Esophagus muscularis mucosa (tissue), 4 donors: Measurements from ENCODE around the gene EBLN2.

Source experiments
- EP300 ChIP-seq: sonication (generic); formaldehyde crosslinking; IDR thresholded peaks from one replicate; pipeline ENCODE4 v1.6.1; 2017; ENCODE audit warnings: antibody characterized with exemption
- POLR2A ChIP-seq: fragments of 450-650 bp; IDR thresholded peaks from one replicate; pipeline ENCODE4 v1.6.1; 2017; ENCODE audit warnings: antibody characterized with exemption, moderate library complexity, mild to moderate bottlenecking, low read depth
- TF ChIP-seq, protein P1 (sequence below), 3 experiments: fragments of 200-600 bp in 2 of 3; fragments of 450-650 bp in 1 of 3; sonication (generic) in 2 of 3; IDR thresholded peaks; one replicate each; pipeline ENCODE4 v1.5.1; 2017 to 2019; ENCODE audit warnings: antibody characterized with exemption in 3 of 3, mild to moderate bottlenecking in 2 of 3, moderate library complexity in 1 of 3

GRCh38 chr3:73060302-73060723 is 1.1 kb upstream of the EBLN2 start:
- TF ChIP-seq, protein P1, sequence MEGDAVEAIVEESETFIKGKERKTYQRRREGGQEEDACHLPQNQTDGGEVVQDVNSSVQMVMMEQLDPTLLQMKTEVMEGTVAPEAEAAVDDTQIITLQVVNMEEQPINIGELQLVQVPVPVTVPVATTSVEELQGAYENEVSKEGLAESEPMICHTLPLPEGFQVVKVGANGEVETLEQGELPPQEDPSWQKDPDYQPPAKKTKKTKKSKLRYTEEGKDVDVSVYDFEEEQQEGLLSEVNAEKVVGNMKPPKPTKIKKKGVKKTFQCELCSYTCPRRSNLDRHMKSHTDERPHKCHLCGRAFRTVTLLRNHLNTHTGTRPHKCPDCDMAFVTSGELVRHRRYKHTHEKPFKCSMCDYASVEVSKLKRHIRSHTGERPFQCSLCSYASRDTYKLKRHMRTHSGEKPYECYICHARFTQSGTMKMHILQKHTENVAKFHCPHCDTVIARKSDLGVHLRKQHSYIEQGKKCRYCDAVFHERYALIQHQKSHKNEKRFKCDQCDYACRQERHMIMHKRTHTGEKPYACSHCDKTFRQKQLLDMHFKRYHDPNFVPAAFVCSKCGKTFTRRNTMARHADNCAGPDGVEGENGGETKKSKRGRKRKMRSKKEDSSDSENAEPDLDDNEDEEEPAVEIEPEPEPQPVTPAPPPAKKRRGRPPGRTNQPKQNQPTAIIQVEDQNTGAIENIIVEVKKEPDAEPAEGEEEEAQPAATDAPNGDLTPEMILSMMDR (IDR thresholded peaks at IDR 0.05) = no peak
- no peak for TF ChIP-seq EP300
- no peak for TF ChIP-seq POLR2A
